Vagina (tissue), 2 donors: ENCODE data around the gene ASMT.

Experiments
- CTCF ChIP-seq, 3 experiments: fragments of 450-650 bp in 2 of 3; fragments of 200-600 bp in 1 of 3; sonication (generic) in 1 of 3; IDR thresholded peaks; one replicate each; pipeline ENCODE4 v1.5.1; 2017 to 2019; ENCODE audit warnings: antibody characterized with exemption in 3 of 3, mild to moderate bottlenecking in 2 of 3, moderate library complexity in 2 of 3
- POLR2A ChIP-seq, 2 donors: fragments of 450-650 bp; IDR thresholded peaks; one replicate each; pipeline ENCODE4 v1.6.1; 2017; ENCODE audit warnings: antibody characterized with exemption in 2 of 2, mild to moderate bottlenecking in 2 of 2, moderate library complexity in 2 of 2

- TF ChIP-seq POLR2A (IDR thresholded peaks at IDR 0.05) (no peak), CTCF (IDR thresholded peaks at IDR 0.05) (no peak)
Measured at GRCh38 chrX:1576201-1576992, 38.5 kb upstream of the ASMT start.
